ENCODE data around the gene MRPL52. TPM values are rescaled to one million over a fixed set of nuclear protein-coding genes. Genes with fewer than 3 reads are reported as not detected.

MRPL52 gene
- total RNA-seq, 1 donor from 2014 or later, result 28.1 TPM

DNA sequence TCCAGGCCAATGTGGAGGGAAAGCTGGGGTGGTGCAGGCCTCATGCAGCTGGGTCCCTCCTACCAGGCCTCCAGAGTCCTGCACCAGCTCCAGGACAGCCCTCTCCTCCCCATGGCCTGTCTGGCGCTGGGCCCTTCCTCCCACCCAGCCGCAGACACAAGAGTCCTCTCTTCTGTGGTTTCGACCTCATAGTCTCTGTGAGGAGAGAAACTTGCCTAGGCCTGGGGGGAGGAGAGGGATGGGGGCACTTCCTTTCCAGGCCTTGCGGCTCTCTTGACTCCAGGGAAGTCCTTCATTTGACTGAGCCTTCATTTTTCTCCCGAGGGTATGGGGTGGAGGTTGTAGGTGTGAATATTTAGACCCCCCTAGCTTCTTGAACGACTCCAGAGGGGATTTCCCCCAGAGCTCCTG, 8.9 kb downstream of the MRPL52 start:
- H3K9me3 ChIP-seq (ENCODE audit: low read depth), result no peaks in the 10 kb centered on the region

DNA sequence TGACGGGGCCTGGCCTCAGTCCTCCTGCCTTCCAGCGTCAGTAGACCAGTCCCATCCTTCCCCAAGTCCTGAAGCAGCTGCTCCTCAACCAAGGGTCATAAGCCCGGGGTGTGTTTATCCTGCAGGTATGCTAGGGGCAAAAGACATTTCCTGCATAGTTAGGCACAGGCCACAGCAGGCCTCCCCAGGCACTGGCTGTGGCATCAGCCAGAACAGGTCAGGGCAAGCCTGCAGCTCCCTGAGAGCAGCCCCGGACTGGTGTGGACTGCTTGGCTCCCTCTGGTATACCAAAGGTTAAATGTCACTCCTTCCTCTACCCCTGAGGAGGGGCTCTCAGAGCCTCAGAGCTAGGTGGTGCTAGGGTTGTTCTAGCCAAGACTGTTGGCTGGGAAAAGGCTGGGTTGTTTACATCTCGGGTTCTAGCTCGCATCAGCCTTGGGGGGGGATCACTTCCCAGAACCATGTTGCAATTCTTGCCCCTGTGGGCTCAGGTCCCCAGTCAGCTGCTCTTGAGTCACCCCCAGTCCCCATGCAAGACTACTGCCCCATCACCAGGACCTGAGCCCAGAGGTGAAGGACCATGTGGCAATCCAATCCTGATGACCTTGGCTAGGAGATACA, 9.6 kb downstream of the MRPL52 start:
- Histone ChIP-seq H3K4me3 (no peak overlapping the region), H3K79me2 (ENCODE audit: low read depth) (peaks cover 10% of the 10 kb centered on the region), H3K9me3 (ENCODE audit: low read depth) (no peaks in the 10 kb centered on the region), H3K27me3 (peaks cover 26% of the 10 kb centered on the region), H2AFZ (replicated peaks) (no peak overlapping the region), H3K36me3 (no peaks in the 10 kb centered on the region), H3K9ac (no peak overlapping the region), H4K20me1 (ENCODE audit: low read depth) (no peaks in the 10 kb centered on the region), H3K4me1 (peaks cover 9% of the 10 kb centered on the region), H3K27ac (no peak overlapping the region), H3K4me2 (no peak overlapping the region), H3F3A (ENCODE audit: low read depth) (peaks cover 31% of the 10 kb centered on the region)
- DNase-seq (ENCODE audit: low spot score), result no peak
- H3K4me1 Mint-ChIP-seq, result peaks cover 18% of the 10 kb centered on the region
- TF ChIP-seq EZH2 (IDR thresholded peaks at IDR 0.05), result no peak
- TF ChIP-seq EZH2phosphoT487 (IDR thresholded peaks at IDR 0.05), result no peak
- TF ChIP-seq, protein P1, sequence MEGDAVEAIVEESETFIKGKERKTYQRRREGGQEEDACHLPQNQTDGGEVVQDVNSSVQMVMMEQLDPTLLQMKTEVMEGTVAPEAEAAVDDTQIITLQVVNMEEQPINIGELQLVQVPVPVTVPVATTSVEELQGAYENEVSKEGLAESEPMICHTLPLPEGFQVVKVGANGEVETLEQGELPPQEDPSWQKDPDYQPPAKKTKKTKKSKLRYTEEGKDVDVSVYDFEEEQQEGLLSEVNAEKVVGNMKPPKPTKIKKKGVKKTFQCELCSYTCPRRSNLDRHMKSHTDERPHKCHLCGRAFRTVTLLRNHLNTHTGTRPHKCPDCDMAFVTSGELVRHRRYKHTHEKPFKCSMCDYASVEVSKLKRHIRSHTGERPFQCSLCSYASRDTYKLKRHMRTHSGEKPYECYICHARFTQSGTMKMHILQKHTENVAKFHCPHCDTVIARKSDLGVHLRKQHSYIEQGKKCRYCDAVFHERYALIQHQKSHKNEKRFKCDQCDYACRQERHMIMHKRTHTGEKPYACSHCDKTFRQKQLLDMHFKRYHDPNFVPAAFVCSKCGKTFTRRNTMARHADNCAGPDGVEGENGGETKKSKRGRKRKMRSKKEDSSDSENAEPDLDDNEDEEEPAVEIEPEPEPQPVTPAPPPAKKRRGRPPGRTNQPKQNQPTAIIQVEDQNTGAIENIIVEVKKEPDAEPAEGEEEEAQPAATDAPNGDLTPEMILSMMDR (IDR thresholded peaks at IDR 0.05), result no peak
- H3K27me3 Mint-ChIP-seq (ENCODE audit: insufficient read depth, low read depth), result peaks cover 25% of the 10 kb centered on the region
- H3K4me3 Mint-ChIP-seq, result peak overlapping the region; percentile 53
- no peaks in the 10 kb centered on the region for H3K9me3 Mint-ChIP-seq
- no peak overlapping the region for H3K27ac Mint-ChIP-seq
- H3K36me3 Mint-ChIP-seq, result peaks cover 1% of the 10 kb centered on the region

More for the DNA sequence above, 8.9 kb downstream of the MRPL52 start:
- peak overlapping the region; percentile 90 for H3K4me2 ChIP-seq
- H3K27ac ChIP-seq, result no peak overlapping the region
- peaks cover 18% of the 10 kb centered on the region for H3K4me1 Mint-ChIP-seq
- no peaks in the 10 kb centered on the region for H3K9me3 Mint-ChIP-seq
- peaks cover 23% of the 10 kb centered on the region for H3K27me3 Mint-ChIP-seq (ENCODE audit: insufficient read depth, low read depth)
- no peak overlapping the region for H2AFZ ChIP-seq (replicated peaks)
- peaks cover 5% of the 10 kb centered on the region for H3K36me3 Mint-ChIP-seq
- no peaks in the 10 kb centered on the region for H4K20me1 ChIP-seq (ENCODE audit: low read depth)
- H3K4me1 ChIP-seq, result peaks cover 9% of the 10 kb centered on the region
- no peak overlapping the region for H3K27ac Mint-ChIP-seq
- no peak overlapping the region for H3K4me3 ChIP-seq
- DNase-seq (ENCODE audit: low spot score), result no peak
- peaks cover 36% of the 10 kb centered on the region for H3F3A ChIP-seq (ENCODE audit: low read depth)
- no peaks in the 10 kb centered on the region for H3K36me3 ChIP-seq
- TF ChIP-seq EZH2 (IDR thresholded peaks at IDR 0.05) (no peak), EZH2phosphoT487 (IDR thresholded peaks at IDR 0.05) (no peak)
- TF ChIP-seq, protein P1 (IDR thresholded peaks at IDR 0.05), result no peak
- H3K9ac ChIP-seq, result no peak overlapping the region
- H3K27me3 ChIP-seq, result peaks cover 26% of the 10 kb centered on the region
- peaks cover 10% of the 10 kb centered on the region for H3K79me2 ChIP-seq (ENCODE audit: low read depth)
- H3K4me3 Mint-ChIP-seq, result peak overlapping the region; percentile 53

DNA sequence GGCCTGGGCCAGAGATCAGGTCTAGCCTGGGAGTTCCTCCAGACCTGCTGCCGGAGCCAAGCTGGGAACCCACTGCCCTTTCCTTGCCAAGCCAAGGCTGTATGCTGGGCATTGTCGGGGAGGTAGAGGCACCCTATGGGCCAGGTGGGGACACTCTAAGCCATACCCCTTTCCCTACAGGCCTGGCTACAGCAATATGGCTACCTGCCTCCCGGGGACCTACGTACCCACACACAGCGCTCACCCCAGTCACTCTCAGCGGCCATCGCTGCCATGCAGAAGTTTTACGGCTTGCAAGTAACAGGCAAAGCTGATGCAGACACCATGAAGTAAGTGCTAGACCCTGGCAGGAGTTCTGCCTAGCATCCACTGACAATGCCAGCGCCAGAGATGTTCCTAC, 11.6 kb downstream of the MRPL52 start:
- H3K27ac ChIP-seq, result no peak overlapping the region
- Mint-ChIP-seq H3K27me3 (ENCODE audit: insufficient read depth, low read depth) (peaks cover 20% of the 10 kb centered on the region), H3K9me3 (no peaks in the 10 kb centered on the region), H3K36me3 (no peaks in the 10 kb centered on the region), H3K4me1 (peaks cover 9% of the 10 kb centered on the region), H3K4me3 (no peak overlapping the region), H3K27ac (no peak overlapping the region)
- TF ChIP-seq EZH2phosphoT487 (IDR thresholded peaks at IDR 0.05) (no peak), EZH2 (IDR thresholded peaks at IDR 0.05) (no peak)
- TF ChIP-seq, protein P1 (IDR thresholded peaks at IDR 0.05), result no peak
- H3K4me3 ChIP-seq, result no peak overlapping the region
- no peaks in the 10 kb centered on the region for H4K20me1 ChIP-seq (ENCODE audit: low read depth)
- H3K4me2 ChIP-seq, result no peak overlapping the region
- peaks cover 10% of the 10 kb centered on the region for H3K79me2 ChIP-seq (ENCODE audit: low read depth)
- no peaks in the 10 kb centered on the region for H3K36me3 ChIP-seq
- H3K9me3 ChIP-seq (ENCODE audit: low read depth), result no peaks in the 10 kb centered on the region
- no peak overlapping the region for H3K9ac ChIP-seq
- peaks cover 23% of the 10 kb centered on the region for H3K27me3 ChIP-seq
- H3K4me1 ChIP-seq, result peaks cover under 1% of the 10 kb centered on the region
- DNase-seq (ENCODE audit: low spot score), result no peak
- H2AFZ ChIP-seq (replicated peaks), result no peak overlapping the region
- peaks cover 10% of the 10 kb centered on the region for H3F3A ChIP-seq (ENCODE audit: low read depth)
